HG02642 (cell line): ENCODE results near the gene ESYT2.
"Not testable (repeated sequence)": the region's sequence is repeated elsewhere in the genome, so short reads cannot be mapped to it uniquely, and the experiment has no call there.

Source experiments
- ATAC-seq: cut with Tn5 transposase; IDR thresholded peaks from one replicate; pipeline ENCODE4 v1.9.1; 2021; ENCODE audit warnings: mild to moderate bottlenecking; ENCODE audit not compliant: unreplicated experiment, poor library complexity

Gene ESYT2

DNA sequence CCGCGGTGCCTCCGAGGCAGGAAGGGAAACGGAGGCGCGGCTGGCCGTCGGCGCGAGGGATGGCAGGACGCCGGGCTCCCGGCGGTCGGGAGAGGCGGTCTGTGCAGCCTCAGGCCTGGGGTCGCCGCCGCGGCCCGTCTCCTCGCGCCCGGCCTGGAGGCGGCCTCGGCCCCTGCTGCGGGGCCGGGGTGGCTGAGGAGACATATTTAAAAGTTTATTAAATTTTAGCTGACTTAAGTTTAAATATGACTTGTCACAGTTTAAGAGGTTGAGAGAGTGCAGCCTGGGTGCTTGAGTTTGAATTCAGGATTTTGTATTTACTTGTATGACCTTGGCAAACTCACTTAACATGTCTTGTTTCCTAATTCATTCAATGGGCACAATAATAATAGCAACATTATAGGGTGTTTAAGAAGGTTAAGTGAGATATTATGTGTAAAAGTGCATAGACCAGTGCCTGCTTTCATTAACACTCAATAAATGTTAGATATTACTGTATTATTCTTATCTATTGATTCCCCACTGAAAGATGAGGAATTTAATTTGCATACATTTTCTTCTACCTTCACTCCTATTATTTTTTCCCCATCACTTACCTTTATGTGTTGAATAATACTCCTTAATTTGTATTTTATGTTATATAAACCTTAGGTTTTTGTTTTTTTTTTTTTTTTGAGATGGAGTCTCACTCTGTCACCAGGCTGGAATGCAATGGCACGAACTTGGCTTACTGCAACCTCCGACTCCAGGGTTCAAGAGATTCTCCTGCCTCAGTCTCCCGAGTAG is 27.8 kb upstream of the ESYT2 start:
- peak; percentile 39 for ATAC-seq

DNA sequence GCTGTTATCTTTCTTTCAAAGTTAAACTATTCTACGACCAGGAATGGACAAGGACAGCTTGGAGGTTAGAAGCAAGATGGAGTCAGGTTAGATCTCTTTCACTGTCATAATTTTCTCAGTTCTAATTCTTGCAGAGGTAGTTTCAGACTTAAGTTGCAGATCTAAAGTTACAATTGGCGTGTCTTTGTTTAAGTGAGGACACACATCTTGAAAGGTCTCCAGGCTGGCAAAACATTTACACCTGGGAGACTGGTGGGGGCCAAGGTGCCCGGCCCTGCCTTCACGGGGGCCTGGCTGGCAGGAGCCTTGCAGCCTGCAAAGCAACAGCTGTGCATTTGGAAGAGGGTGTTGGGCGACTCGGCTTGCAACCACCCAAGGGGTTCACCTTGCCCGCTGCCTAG is 25.4 kb upstream of the ESYT2 start:
- ATAC-seq = no peak

DNA sequence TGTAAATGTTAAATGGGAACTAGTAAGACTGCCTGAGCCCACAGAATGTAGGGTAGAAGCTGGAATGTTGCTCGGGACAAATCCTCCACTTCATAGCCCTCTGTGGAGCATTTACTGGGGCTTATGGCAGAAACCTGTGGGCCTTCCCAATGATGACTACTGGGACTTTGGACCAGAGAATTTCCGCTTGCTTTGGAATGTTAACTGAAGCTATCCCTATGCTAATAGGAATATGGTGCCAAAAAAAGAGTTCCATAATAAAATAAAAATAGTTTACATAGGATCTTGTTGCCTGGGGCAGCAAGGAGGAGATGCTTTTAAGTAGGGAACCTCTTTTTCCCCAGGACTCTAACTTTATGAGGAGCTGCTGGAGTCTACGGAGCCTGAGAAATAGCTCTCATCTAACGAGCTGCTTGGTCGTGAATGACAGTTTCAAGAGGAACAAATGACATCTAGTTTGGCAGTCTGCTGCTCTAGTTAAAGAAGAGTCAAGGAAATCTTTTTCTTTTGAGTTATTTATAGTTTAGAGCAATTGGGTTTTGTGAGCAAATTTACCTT is 21.3 kb upstream of the ESYT2 start:
- ATAC-seq = no peak

DNA sequence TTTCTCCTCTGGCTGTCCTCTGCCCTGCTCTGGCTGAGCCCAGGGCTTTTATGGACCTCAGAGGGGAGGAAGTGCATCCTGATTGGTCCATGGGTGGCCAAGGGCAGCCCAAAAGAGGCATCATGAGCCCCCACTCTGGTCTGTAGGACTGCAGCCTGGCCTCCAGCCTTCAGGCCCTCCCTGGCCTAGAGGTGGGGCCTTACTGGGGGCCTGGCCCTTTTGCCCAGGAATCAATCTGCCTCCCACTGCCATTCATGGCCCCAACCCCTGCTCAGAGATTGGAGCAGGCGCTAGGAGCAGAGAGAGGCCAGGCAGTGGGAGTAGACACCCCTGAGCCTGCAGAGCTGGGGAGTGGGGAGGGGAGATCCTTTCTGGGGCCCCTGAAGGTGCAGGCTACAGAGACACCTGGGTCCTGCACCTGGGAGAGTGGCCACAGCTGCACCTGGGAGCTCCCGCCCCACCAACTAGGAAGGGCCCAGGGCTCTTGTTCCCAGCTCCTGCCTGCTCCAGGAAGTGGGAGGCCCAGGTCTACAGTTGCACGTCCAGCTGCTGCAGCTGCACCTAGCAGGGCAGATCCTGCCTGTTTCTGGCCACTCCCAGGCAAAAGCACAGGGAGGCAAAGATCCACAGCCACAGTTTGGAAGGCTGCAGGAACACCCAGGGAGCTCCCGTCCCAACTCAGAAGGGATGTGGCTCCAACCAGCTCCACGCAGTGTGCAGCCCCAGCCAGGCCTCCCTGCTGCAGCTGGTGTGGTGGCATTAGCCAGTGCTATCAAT is 20.6 kb upstream of the ESYT2 start:
- no peak for ATAC-seq

DNA sequence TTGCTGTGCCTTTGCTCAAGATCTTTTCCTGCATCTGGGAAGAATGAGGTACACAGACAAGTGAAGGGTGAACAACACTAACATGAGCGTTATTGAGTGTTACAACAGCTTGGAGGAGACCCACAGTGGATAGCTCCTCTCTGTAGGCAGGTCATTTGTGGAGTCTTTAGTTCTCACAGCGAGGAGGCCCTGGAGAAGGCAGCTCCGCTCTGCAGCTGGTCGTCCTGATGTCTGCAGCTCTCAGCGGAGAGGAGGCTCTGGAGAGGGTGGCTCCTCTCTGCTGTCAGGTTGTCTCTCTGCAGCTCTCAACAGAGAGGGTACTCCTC is 20.1 kb upstream of the ESYT2 start:
- no peak for ATAC-seq

DNA sequence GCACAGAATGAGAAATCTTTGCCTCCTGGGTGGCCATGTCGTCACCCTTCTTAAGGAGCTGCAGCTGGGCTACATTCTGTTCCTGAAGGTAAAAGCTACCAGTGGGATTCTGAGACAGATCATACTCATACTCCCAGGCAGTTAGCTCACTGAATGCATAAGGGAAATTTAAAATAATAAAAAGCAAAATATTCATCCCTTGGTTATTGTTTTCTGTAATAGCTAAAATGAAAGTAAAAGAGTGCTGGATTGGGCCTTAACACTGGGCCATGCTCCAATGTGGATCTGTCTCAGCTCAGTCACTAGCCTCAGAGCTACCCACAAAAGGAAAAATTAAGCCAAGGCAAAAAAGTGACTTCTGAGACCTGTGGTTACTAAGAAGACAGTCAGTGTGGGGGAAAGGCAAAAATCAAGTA is 18.1 kb upstream of the ESYT2 start:
- ATAC-seq = no peak

DNA sequence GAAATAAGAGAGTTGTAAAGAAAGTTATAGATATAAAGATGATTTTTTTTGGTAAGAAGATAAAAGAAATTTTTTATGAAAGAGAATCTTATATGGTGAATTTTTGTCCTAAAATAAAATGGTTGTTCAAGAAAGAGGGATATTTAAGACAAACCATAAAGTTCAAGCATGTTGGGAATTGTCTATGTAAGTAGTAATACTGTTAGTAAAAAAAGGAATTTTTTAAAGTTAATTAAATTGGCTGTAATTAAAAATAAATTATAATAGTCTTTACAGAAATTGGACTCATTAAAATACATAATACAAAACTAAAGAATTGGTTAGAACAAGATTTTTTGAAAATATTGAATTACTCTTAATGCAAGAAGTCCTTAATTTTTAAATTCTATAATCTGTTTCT is 17.0 kb upstream of the ESYT2 start:
- ATAC-seq = no peak

DNA sequence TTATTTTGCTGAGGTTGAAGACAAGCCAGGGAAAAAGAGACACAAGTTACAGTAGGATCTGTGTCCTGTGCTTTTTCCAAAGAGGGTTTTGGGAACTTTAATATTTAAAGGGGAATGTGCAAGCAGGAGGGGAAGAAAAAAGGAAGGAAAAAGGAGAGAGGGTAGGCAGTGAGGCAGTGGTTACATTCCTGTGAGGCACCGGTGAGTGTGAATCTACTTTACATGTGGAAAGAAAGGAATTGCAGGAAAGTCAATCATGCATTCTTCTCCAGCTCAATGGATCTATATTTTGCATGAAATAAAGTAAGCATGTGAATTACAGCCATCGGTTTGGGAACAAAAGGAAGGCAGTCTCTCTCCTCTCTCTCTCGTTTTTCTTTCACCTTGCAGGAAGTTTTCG is 14.5 kb upstream of the ESYT2 start:
- ATAC-seq = no peak

DNA sequence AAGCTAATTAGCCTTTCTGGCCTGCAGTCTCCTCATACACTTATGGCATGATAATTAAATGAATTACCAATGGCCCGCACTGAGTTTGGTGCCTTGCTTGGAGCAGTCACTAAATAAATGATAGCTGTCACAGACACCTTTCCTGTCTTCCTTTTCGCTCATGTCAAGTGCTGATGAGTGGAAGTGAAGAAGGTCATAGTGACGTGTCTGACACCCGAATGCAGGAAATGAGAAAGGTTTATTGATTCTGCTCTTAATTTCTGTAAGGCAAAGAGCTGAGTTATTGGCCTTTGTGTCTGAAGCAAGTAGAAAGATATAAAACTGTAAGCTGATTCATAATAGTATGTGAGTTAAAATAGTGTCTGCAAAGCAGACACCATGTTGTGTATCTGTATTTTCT is 13.2 kb upstream of the ESYT2 start:
- no peak for ATAC-seq

DNA sequence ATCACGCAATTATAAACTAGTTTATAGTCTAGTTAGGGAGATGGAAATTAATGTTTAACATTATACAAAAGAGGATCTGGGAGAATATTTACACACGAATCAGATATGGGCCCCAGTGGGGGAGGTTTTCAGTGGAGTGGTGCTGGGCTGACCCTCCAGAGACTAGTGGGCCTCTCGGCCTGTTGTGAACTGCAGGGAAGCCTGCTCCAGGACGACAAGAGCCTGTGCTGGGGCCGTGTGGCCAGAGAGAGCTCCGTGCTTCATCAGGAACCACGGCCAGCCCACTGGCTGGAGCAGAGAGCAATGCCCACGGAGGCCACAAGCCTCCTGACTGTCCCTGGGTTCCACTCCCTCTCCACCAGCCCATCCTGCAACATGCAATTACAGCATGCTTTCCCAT is 11.3 kb upstream of the ESYT2 start:
- ATAC-seq = no peak

DNA sequence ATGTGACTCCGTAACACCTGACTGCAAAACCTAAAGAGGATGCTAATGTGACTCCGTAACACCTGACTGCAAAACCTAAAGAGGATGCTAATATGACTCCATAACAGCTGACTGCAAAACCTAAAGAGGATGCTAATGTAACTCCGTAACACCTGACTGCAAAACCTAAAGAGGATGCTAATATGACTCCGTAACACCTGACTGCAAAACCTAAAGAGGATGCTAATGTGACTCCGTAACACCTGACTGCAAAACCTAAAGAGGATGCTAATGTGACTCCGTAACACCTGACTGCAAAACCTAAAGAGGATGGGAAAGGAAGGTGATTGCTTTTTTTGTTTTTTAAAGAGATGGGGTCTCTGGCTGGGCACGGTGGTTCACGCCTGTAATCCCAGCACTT is 9.9 kb upstream of the ESYT2 start:
- ATAC-seq = not testable (repeated sequence)

DNA sequence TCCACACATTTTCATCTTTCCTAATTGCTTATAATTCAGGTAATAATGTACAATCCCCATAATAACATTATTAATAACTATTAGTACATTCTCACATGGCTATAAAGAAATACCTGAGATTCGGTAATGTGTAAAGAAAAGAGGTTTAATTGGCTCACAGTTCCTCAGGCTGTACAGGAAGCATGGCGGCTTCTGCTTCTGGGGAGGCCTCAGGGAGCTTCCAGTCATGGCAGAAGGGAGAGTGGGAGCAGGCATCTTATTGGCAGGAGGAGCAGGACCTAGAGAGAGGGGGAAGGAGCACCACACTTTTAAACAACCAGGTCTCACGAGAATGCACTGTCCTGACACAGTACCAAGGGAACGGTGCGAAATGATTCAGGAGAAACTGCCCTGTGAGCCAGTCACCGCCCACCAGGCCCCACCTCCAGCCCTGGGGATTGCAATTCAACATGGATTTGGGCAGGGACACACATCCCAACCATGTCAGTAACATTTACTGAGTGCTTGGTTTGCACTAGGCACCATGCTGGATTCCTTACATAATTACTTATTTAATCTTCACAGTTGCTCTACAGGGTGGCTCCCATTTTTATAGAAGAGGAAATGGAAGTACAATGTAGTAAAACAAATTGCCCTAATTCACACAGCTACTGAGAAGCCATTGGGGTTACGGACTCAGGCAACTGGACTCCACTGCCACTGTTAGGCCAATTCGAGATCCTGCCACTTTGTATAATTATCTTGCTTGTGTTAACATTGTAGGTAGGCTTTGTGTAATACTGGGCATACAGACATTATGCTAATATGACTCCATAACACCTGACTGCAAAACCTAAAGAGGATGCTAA is 8.7 kb upstream of the ESYT2 start:
- ATAC-seq = no peak

DNA sequence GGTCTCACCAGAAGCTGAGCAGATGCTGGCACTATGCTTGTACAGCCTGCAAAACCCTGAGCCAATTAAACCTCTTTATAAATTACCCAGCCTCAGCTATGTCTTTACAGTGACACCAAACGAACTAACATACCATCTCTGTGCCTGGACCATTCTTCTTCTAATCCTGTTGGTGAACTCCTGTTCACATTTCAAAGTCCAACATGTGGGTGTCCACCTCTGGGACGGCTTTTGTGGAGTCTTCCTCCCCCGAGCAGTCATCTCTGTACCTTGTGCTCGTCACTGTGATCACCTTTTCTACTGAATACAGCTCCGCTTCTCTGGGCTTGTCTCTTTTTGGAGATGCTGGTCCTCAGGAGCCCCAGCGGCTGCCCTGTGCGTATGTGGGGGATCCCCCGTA is 7.4 kb upstream of the ESYT2 start:
- no peak for ATAC-seq

DNA sequence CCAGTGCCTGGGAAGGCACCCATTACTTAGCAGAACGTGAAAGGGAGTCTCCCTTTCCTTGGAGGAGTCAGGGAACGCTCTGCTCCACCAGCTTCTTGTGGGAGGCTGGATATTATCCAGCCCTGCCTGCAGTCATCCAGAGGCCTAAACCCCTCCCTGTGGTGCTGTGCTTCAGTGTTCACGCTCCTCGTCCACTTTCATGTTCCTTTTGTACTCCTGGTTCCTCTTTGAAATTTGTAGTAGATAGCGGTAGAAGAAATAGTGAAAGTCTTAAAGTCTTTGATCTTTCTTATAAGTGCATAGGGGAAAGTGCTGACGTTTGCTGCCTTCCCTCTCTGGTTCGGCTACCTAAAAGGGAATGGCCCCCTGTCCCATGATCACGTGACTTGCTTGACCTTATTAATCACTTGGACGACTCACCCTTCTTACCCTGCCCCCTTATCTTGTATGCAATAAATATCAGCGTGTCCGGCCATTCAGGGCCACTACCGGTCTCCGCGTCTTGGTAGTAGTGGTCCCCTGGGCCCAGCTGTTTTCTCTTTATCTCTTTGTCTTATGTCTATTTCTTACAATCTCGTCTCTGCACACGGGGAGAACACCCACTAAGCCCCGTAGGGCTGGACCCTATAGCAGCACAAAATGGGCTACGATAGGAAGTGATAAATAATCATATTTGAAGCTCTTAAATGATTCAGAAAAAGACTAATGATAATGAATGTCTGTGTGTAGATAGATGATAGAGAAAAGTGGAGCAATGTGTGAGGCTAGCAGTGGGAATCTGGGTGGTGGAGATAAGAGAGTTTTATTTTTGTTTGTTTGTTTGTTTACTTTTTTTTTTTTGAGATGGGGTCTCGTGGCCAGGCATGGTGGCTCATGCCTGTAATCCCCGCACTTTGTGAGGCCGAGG is 5.8 kb upstream of the ESYT2 start:
- ATAC-seq = no peak

DNA sequence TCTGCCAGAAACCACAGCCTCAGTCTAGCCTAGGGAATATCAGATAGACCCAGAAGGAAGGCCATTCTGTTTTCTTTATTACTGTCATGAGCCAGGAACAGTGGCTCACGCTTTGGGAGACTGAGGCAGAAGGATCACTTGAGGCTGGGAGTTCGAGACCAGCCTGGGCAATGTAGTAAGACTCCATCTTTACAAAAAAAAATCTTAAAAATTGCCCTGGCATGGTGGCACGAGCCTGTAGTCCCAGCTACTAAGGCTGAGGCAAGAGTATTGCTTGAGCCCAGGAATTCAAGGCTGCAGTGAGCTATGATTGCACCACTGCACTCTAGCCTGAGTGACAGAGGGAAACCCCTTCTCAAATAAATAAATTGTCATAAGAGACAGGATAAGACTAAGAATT is 3.7 kb upstream of the ESYT2 start:
- ATAC-seq = no peak

DNA sequence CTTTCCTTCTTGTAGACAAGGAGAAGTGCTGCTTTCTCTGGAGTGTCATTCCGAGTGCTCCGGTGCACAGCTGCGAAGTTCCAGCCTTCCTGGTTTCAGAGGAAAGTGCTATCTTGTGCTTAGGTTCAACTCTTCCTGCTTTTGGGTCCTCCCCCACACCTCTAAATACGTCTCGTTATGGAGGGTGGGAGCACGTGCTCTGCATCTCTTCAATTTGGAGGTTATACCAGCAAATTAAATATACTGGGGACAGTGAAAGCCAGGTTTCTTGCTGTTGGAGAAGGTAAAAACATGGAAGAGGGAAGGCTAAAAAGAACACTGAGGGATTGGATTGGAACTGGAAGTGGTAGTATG is 2.4 kb upstream of the ESYT2 start:
- ATAC-seq = no peak

DNA sequence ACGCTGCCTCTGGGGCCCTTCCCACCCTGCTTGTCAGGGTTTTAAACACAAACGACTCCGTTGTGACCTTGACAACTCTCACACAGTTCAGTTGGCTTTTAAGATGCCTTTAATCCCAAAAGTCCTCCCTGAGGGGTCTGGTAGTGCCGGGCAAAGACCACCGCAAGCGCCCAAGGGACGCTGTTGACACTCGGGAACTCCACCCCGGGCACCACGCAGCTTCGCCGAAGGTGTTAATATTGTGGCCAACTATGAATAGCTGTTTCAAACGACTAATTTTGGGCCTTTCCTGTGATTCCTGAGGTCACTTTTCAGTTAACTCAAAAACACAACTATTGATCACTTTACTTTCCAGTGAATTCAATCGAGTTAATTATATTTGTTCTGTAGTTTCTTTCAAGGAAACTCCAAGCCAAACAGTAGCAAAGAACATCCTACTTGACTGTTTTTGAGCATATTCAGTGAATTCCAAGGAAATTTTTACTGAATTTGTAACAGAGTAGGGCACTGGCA is 958 bp upstream of the ESYT2 start:
- no peak for ATAC-seq

DNA sequence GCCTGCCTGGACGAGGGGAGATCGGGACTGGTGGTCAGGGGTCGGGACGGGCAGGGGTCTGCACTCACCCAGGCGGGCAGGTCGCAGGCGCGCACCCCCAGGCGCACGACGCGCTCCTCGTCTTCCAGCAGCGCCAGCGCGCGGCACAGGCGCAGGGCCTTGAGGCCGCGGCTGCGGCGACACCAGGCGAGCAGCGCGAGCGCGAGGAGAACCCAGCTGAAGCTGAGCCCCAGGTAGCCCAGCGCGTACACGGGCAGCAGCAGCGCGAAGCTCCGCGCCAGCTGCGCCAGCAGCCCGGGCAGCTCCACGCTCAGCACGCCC is 328 bp downstream of the ESYT2 start:
- ATAC-seq = peak; percentile 58

DNA sequence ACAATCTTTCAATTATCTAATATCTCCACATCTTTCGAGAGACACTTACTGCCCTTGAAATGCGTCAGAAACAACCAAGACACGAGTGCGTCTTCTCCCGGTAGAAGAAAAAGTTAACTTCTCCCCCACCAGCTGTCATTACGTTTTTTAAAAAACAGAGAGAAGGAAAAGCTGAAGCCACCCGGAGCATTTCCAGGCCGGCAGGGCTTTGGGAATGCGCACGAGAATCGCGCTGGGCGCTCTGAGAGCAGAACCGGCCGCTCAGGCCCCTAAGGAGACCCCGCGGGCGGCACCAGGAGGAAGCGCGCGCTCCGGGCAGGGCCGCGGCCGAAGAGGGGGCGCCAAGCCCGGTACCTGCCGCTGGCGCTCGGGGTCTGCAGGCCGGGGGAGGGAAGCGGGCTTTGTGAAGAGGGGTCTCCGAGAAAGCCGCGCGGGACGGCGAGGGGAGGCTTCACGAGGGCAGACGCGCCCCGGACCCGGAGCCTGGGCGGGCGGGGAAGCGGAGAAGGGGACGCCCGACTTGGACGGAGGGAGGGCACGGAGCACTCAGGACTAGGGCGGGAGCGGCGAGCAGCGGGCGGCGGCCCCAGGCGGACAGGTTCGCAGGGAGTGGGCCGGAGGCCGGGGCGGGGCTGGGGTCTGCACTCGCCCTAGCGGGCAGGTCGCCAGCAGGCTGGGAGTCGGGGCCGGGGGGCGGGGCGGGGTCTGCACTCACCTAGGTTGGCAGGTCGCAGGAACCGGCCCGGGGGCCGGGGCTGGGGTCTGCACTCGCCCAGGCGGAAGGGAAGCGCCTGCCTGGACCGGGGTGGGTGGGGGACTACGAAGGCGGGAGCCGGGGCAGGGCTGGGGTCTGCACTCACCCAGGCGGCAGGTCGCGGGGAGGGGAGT is 932 bp downstream of the ESYT2 start:
- ATAC-seq = no peak
